Skeletal muscle tissue (tissue), 4 donors: ENCODE data around the gene ABHD10. TPM values are rescaled to one million over a fixed set of nuclear protein-coding genes. Genes with fewer than 3 reads are reported as not detected.

Experiments
- H3K27ac ChIP-seq: one replicate; pipeline ENCODE4 v1.7.0; 2013; ENCODE audit warnings: mild to moderate bottlenecking, low read depth, low read length, inconsistent platforms
- H3K27me3 ChIP-seq, 3 donors: one replicate each; pipeline ENCODE4 v1.7.0; 2013; ENCODE audit warnings: low read length in 3 of 3; ENCODE audit not compliant: control insufficient read depth in 3 of 3, insufficient read depth in 3 of 3
- H3K36me3 ChIP-seq, 3 donors: one replicate each; pipeline ENCODE4 v1.7.0; 2013; ENCODE audit warnings: low read length in 3 of 3; ENCODE audit not compliant: control insufficient read depth in 3 of 3, insufficient read depth in 3 of 3
- H3K4me1 ChIP-seq, 3 donors: one replicate each; pipeline ENCODE4 v1.7.0; 2013; ENCODE audit warnings: low read length in 3 of 3, mild to moderate bottlenecking in 3 of 3; ENCODE audit not compliant: control insufficient read depth in 3 of 3, insufficient read depth in 3 of 3
- H3K4me3 ChIP-seq, 3 donors: one replicate each; pipeline ENCODE4 v1.7.0; 2013; ENCODE audit warnings: low read length in 3 of 3
- H3K9ac ChIP-seq, 3 donors: one replicate each; pipeline ENCODE4 v1.7.0; 2013; ENCODE audit warnings: low read length in 3 of 3, mild to moderate bottlenecking in 3 of 3, moderate library complexity in 2 of 3, low read depth in 1 of 3
- H3K9me3 ChIP-seq, 3 donors: one replicate each; pipeline ENCODE4 v1.7.0; 2013; ENCODE audit warnings: low read length in 3 of 3; ENCODE audit not compliant: control insufficient read depth in 3 of 3
- total RNA-seq: library from RNA; depleted of rRNA; stranded (reverse); fragments of >200 nt; gene quantifications from one replicate; pipeline ENCODE4 v1.2.3, GENCODE V29; 2014
- donor health status: Osteomylitis.

ABHD10 gene
- total RNA-seq, 1 donor from 2014 or later = 25.1 TPM

- Histone ChIP-seq H3K9me3 (no peaks in the 10 kb centered on the region), H3K9ac (no peak overlapping the region), H3K4me3 (no peak overlapping the region), H3K36me3 (peaks cover 0 to 5% (median 0%) of the 10 kb centered on the region in 3 donors), H3K4me1 (peaks cover 0 to 1% (median 0%) of the 10 kb centered on the region in 3 donors), H3K27me3 (no peaks in the 10 kb centered on the region), H3K27ac (no peak overlapping the region)
Observed at GRCh38 chr3:111961461-111962164, 17.2 kb upstream of the ABHD10 start.

- peaks cover 0 to 5% (median 0%) of the 10 kb centered on the region in 3 donors for H3K36me3 ChIP-seq
- H3K27ac ChIP-seq = no peak overlapping the region
- H3K9ac ChIP-seq = no peak overlapping the region
Observed at GRCh38 chr3:111963424-111963823, 15.4 kb upstream of the ABHD10 start.

GRCh38 chr3:111965484-111965883, 13.3 kb upstream of the ABHD10 start:
- H3K9me3 ChIP-seq = no peaks in the 10 kb centered on the region
- no peak overlapping the region for H3K4me3 ChIP-seq
- H3K4me1 ChIP-seq = no peaks in the 10 kb centered on the region
- no peak overlapping the region for H3K27ac ChIP-seq
- H3K27me3 ChIP-seq = no peaks in the 10 kb centered on the region
- H3K36me3 ChIP-seq = peaks cover 0 to 7% (median 0%) of the 10 kb centered on the region in 3 donors
- H3K9ac ChIP-seq = no peak overlapping the region

More at GRCh38 chr3:111963424-111963823, 15.4 kb upstream of the ABHD10 start:
- H3K27me3 ChIP-seq = no peaks in the 10 kb centered on the region
- H3K9me3 ChIP-seq = no peaks in the 10 kb centered on the region
- H3K4me1 ChIP-seq = no peaks in the 10 kb centered on the region
- H3K4me3 ChIP-seq = no peak overlapping the region

- Histone ChIP-seq H3K4me3 (no peak overlapping the region), H3K9me3 (no peaks in the 10 kb centered on the region), H3K27ac (no peak overlapping the region), H3K4me1 (peaks cover 0 to 9% (median 0%) of the 10 kb centered on the region in 3 donors), H3K36me3 (peaks cover 0 to 6% (median 0%) of the 10 kb centered on the region in 3 donors), H3K27me3 (no peaks in the 10 kb centered on the region), H3K9ac (no peak overlapping the region)
Observed at GRCh38 chr3:111967068-111967467, 11.8 kb upstream of the ABHD10 start.

GRCh38 chr3:111967651-111968274, 11.1 kb upstream of the ABHD10 start:
- Histone ChIP-seq H3K27me3 (no peaks in the 10 kb centered on the region), H3K27ac (no peak overlapping the region), H3K36me3 (peaks cover 0 to 5% (median 0%) of the 10 kb centered on the region in 3 donors), H3K4me1 (peaks cover 0 to 9% (median 0%) of the 10 kb centered on the region in 3 donors), H3K4me3 (peak overlapping the region in 1 of 3 donors; percentile 23), H3K9me3 (no peaks in the 10 kb centered on the region), H3K9ac (no peak overlapping the region)

GRCh38 chr3:111968319-111969054, 10.3 kb upstream of the ABHD10 start:
- no peak overlapping the region for H3K27ac ChIP-seq
- H3K4me1 ChIP-seq = peaks cover 0 to 9% (median 0%) of the 10 kb centered on the region in 3 donors
- H3K9ac ChIP-seq = no peak overlapping the region
- H3K9me3 ChIP-seq = no peaks in the 10 kb centered on the region
- H3K36me3 ChIP-seq = peaks cover 0 to 5% (median 0%) of the 10 kb centered on the region in 3 donors
- H3K4me3 ChIP-seq = no peak overlapping the region
- no peaks in the 10 kb centered on the region for H3K27me3 ChIP-seq

- H3K27me3 ChIP-seq = no peaks in the 10 kb centered on the region
- no peaks in the 10 kb centered on the region for H3K9me3 ChIP-seq
- H3K4me3 ChIP-seq = no peak overlapping the region
- peaks cover 0 to 9% (median 0%) of the 10 kb centered on the region in 3 donors for H3K4me1 ChIP-seq
- no peak overlapping the region for H3K9ac ChIP-seq
- H3K27ac ChIP-seq = no peak overlapping the region
- peaks cover 0 to 5% (median 0%) of the 10 kb centered on the region in 3 donors for H3K36me3 ChIP-seq
Observed at GRCh38 chr3:111970376-111970775, 8.4 kb upstream of the ABHD10 start.

- Histone ChIP-seq H3K27me3 (no peaks in the 10 kb centered on the region), H3K9me3 (no peaks in the 10 kb centered on the region), H3K4me1 (peaks cover 0 to 9% (median 0%) of the 10 kb centered on the region in 3 donors), H3K36me3 (peaks cover 0 to 5% (median 0%) of the 10 kb centered on the region in 3 donors), H3K4me3 (no peak overlapping the region), H3K27ac (peak overlapping the region; percentile 36), H3K9ac (peak overlapping the region in 2 of 3 donors; percentile 34 to 52)
Observed at GRCh38 chr3:111971533-111972130, 7.2 kb upstream of the ABHD10 start.

GRCh38 chr3:111972891-111973290, 5.9 kb upstream of the ABHD10 start:
- H3K9ac ChIP-seq = no peak overlapping the region
- peaks cover 0 to 5% (median 0%) of the 10 kb centered on the region in 3 donors for H3K36me3 ChIP-seq
- no peak overlapping the region for H3K27ac ChIP-seq
- peaks cover 0 to 9% (median 0%) of the 10 kb centered on the region in 3 donors for H3K4me1 ChIP-seq
- no peak overlapping the region for H3K4me3 ChIP-seq
- no peaks in the 10 kb centered on the region for H3K9me3 ChIP-seq
- no peaks in the 10 kb centered on the region for H3K27me3 ChIP-seq
